HG03095 (cell line): ENCODE data around the gene SPRTN.

Experiments used
- ATAC-seq: cut with Tn5 transposase; IDR thresholded peaks from one replicate; pipeline ENCODE4 v1.9.1; 2021; ENCODE audit warnings: moderate library complexity; ENCODE audit not compliant: unreplicated experiment

Gene SPRTN

GRCh38 chr1:231338270-231339128, at the start of gene SPRTN:
TSS of gene SPRTN (plus strand) at chr1:231338293. CDS start at chr1:231338384, 91 bp downstream.
- peak; percentile 3 for ATAC-seq

DNA sequence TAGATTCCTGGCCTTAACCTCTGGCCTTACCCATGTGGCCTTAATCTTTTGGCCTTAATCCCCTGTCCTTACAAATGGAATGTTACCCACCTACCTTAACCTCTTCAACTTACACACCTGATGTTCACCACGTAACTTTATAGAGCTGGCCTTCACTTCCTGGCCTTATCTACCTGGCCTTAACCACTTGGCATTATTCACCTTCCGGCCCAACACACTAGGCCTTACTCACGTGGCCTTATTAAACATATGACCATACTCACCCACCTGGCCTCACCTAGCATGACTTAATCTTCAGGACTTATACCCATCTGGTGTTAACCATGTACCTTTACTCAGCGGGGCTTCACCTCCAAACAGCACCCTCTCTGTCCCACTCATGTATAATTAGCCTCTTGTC, 42.2 kb upstream of the SPRTN start:
- no peak for ATAC-seq

GRCh38 chr1:231301990-231302389, 36.1 kb upstream of the SPRTN start:
- no peak for ATAC-seq

- ATAC-seq, result no peak
These were observed 27.6 kb upstream of the SPRTN start for GRCh38 chr1:231310391-231310934.

DNA sequence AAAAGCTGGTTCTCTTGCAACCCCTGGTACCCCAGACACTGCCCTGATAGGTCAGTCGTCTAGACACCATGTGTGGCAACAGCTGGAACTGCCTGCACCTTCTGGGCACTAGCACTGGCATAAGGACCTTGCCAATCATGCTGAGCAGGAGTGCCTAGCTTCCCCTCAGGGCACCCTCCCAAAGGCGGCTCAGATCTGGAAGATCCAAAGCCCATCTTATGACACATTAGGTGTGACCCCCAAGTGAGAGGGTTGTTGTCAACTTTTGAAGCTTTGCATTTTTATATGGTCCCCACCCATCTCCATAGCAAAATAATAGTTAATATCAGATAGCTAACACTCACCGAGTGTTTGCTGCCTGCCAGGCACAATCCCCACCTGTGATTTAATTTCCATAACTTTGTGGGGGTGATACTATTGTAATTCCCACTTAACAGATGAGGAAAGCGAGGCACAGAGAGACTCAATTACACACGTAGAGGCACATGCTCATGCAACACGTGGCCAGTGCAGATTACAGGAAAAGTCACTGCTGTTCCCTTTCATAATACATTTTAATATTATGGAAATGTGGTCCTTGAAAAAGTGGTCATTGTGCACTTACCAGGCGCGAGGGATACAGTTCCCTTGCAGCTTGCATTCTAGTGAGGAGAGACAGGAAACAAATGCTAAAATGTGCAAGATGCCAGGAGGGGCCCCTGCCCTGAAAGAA, 26.2 kb upstream of the SPRTN start:
- no peak for ATAC-seq

DNA sequence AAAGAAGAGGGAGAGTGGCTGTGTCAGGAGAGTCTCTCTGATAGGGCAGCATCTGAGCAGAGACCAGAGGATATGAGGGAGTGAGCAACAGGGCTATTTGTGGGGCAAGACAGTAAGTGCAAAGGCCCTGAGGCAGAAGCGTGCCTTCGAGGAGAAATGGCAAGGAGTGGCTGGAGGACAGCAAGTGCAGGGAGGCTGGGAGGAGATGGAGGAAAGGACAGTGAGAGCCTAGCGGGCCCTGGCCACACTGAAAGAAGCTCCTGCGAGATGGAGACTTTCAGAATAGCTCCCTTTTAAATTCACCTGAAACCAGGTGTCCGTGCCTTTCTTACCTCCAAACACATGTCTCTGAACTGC, 25.7 kb upstream of the SPRTN start:
- no peak for ATAC-seq

- ATAC-seq, result no peak
These were observed 24.4 kb upstream of the SPRTN start for GRCh38 chr1:231313661-231314060.

- ATAC-seq, result peak; percentile 86
These were observed 22.2 kb upstream of the SPRTN start for GRCh38 chr1:231315887-231316286.

DNA sequence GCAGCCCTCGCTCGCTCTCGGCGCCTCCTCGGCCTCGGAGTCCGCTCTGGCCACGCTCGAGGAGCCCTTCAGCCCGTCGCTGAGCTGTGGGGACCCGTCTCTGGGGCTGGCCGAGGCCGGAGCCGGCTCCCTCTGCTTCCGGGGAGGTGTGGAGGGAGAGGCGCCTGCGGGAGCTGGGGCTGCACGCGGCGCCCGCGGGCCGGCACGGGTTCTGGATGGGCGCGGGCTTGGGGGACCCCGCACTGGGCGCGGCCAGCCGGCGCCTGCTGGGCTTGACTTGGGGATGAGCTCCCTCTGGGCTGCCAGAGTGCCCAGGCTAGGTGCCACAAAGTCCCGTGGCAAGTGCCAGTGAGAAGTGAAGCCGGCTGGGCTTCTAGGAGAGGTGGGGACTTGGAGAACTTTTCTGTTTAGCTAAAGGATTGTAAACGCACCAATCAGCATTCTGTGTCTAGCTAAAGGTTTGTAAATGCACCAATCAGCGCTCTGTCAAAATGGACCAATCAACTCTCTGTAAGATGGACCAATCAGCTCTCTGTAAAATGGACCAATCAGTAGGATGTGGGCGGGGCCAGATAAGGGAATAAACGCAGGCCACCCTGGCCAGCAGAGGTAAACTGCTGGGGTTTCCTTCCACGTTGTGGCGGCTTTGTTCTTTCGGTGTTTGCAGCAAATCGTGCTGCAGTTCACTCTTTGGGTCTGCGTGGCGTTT, 20.6 kb upstream of the SPRTN start:
- ATAC-seq, result no peak

DNA sequence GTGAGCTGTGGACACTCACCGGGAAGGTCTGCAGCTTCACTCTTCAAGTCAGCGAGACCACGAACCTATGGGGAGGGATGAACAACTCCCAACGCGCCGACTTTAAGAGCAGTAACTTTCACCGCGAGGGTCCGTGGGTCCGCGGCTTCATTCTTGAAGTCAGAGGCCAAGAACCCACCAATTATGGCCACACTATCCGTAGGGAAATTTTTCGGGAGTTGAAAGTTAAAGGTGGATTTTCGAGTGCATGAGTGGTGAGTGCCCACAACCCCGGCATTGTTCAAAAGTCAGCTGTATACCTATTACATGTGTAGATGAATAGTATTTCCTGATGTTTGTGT, 20.1 kb upstream of the SPRTN start:
- ATAC-seq, result no peak

GRCh38 chr1:231318568-231318967, 19.5 kb upstream of the SPRTN start:
- no peak for ATAC-seq

GRCh38 chr1:231319080-231319479, 19.0 kb upstream of the SPRTN start:
- ATAC-seq, result no peak

- ATAC-seq, result no peak
These were observed 15.1 kb upstream of the SPRTN start for GRCh38 chr1:231322880-231323530.

GRCh38 chr1:231324660-231325059, 13.4 kb upstream of the SPRTN start:
- ATAC-seq, result no peak

- no peak for ATAC-seq
These were observed 11.8 kb upstream of the SPRTN start for GRCh38 chr1:231326248-231326647.

DNA sequence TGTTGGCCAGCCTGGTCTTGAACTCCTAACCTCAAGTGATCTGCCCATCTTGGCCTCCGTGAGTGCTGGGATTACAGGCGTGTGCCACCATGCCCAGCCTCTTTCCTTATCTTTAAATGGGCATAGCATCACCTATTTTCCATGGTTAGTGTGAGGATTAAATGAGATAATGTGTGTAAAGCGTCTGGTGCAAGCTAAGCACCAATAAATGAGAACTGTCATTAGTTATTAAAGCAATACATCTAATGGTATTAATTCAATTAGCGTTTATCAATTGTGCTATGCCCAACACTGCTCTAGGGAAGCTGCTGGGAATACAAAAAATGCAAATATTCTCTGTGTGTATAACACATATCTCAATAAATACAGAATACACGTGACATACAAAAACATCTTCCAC, 10.5 kb upstream of the SPRTN start:
- ATAC-seq, result no peak

- ATAC-seq, result no peak
These were observed 8.6 kb upstream of the SPRTN start for GRCh38 chr1:231329483-231329882.

DNA sequence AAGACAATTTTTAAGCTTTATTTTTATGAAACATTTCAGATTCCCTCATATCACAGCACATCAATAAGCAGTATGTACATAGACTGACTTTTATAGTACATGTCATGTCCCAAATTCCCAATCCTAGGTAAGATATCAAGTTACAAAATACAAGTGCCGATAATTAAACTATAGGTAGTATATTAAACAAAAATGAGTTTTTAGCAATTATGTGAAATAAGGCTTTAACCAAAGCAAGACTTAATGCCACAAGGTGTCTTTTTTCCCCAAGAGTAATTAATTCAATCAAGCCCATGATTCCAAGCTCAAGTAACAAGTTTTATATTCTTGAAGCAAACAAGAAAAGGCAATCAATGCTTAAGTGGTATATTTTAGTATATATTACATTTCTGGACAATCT, 5.3 kb upstream of the SPRTN start:
- no peak for ATAC-seq

- ATAC-seq, result no peak
These were observed 3.9 kb upstream of the SPRTN start for GRCh38 chr1:231334079-231334666.

DNA sequence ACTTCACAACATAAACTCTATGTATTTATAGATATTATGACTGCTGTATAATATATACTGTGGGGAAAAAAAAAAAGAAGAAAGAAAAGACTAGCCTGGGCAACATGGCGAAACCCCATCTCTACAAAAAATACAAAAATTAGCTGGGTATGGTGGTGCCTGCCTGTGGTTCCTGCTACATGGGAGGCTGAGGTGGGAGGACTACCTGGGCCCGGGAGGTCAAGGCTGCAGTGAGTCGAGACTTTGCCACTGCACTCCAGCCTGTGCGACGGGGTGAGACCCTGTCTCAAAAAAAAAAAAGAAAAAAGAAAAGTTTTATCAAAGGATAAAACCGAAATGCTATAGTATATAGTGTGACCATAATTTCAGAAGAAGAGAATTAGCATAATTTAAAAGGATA, 3.1 kb upstream of the SPRTN start:
- no peak for ATAC-seq
